GM19035 (cell line): ENCODE results near the gene HDLBP.
"Not testable (repeated sequence)": the region's sequence is repeated elsewhere in the genome, so short reads cannot be mapped to it uniquely, and the experiment has no call there.

Experiments
- ATAC-seq: cut with Tn5 transposase; IDR thresholded peaks from one replicate; pipeline ENCODE4 v1.9.1; 2021; ENCODE audit not compliant: unreplicated experiment

HDLBP gene

GRCh38 chr2:241308832-241309500 is 6.5 kb downstream of the HDLBP start:
- no peak for ATAC-seq

GRCh38 chr2:241308267-241308666 is 7.2 kb downstream of the HDLBP start:
- ATAC-seq: no peak

- no peak for ATAC-seq
Measured at GRCh38 chr2:241307055-241307454, 8.4 kb downstream of the HDLBP start.

GRCh38 chr2:241304039-241304670 is 11.3 kb downstream of the HDLBP start:
- no peak for ATAC-seq

- ATAC-seq: no peak
Measured at GRCh38 chr2:241302759-241303651, 12.5 kb downstream of the HDLBP start.

- ATAC-seq: no peak
Measured at GRCh38 chr2:241302083-241302482, 13.4 kb downstream of the HDLBP start.

GRCh38 chr2:241300000-241300399 is 15.5 kb downstream of the HDLBP start:
- ATAC-seq: no peak

- ATAC-seq: no peak
Measured at GRCh38 chr2:241298673-241299072, 16.8 kb downstream of the HDLBP start.

GRCh38 chr2:241296767-241297166 is 18.7 kb downstream of the HDLBP start:
- ATAC-seq: no peak

- no peak for ATAC-seq
Measured at GRCh38 chr2:241295326-241296095, 20.0 kb downstream of the HDLBP start.

GRCh38 chr2:241293378-241293797 is 22.1 kb downstream of the HDLBP start:
- ATAC-seq: not testable (repeated sequence)

GRCh38 chr2:241291977-241292376 is 23.5 kb downstream of the HDLBP start:
- ATAC-seq: no peak

GRCh38 chr2:241291153-241291552 is 24.3 kb downstream of the HDLBP start:
- no peak for ATAC-seq

GRCh38 chr2:241289597-241289996 is 25.9 kb downstream of the HDLBP start:
- no peak for ATAC-seq

- ATAC-seq: no peak
Measured at GRCh38 chr2:241289053-241289452, 26.4 kb downstream of the HDLBP start.

GRCh38 chr2:241288324-241288888 is 27.1 kb downstream of the HDLBP start:
- no peak for ATAC-seq

GRCh38 chr2:241286348-241287090 is 29.0 kb downstream of the HDLBP start:
- ATAC-seq: no peak

- ATAC-seq: no peak
Measured at GRCh38 chr2:241285596-241285995, 29.9 kb downstream of the HDLBP start.

- no peak for ATAC-seq
Measured at GRCh38 chr2:241282555-241282954, 32.9 kb downstream of the HDLBP start.

GRCh38 chr2:241280291-241280690 is 35.2 kb downstream of the HDLBP start:
- no peak for ATAC-seq
